PC-3 (cell line): Measurements from ENCODE around the gene MLF2. TPM values are rescaled to one million over a fixed set of nuclear protein-coding genes. Genes with fewer than 3 reads are reported as not detected.

ENCODE experiments used
- ATAC-seq: fragments of 200-7000 bp; cut with Tn5 transposase; 2 replicates; pipeline ENCODE4 v1.9.1; 2020; ENCODE audit warnings: mild to moderate bottlenecking, moderate library complexity
- BruUV-seq: library from RNA; stranded (reverse); fragments of 400-500 nt; replicated peaks from 2 replicates; lab custom pipeline; 2021; lab: Mats Ljungman, UMichigan
- CTCF ChIA-PET: fragments of 300-600 bp; sonication (Branson Sonifier 250); formaldehyde crosslinking; loops from one replicate; lab custom pipeline; 2022; ENCODE audit warnings: antibody characterized with exemption; lab: Charles Lee
- POLR2A ChIA-PET: fragments of 300-600 bp; sonication (Branson Sonifier 250); formaldehyde crosslinking; loops from one replicate; lab custom pipeline; 2022; ENCODE audit warnings: antibody characterized with exemption; ENCODE audit not compliant: unreplicated experiment; lab: Charles Lee
- DNase-seq: peaks from one replicate; pipeline ENCODE4 v3.0.0-alpha.2; 2015
- H2AFZ ChIP-seq: fragments of 300-600 bp; sonication (generic); 2 replicates; pipeline ENCODE4 v1.6.0; 2016; ENCODE audit warnings: antibody characterized with exemption, low read length
- H3F3A ChIP-seq: fragments of 300-600 bp; sonication (generic); one replicate; pipeline ENCODE4 v1.6.0; 2017; ENCODE audit warnings: antibody characterized with exemption, low read length, control low read depth, mild to moderate bottlenecking; ENCODE audit not compliant: unreplicated experiment
- H3K27ac ChIP-seq: fragments of 300-600 bp; sonication (generic); 2 replicates; pipeline ENCODE4 v1.5.1; 2016; ENCODE audit warnings: mild to moderate bottlenecking, low read length
- H3K27me3 ChIP-seq: fragments of 300-600 bp; sonication (generic); 2 replicates; pipeline ENCODE4 v1.6.1; 2016; ENCODE audit warnings: low read length, mixed read lengths
- H3K36me3 ChIP-seq: fragments of 300-600 bp; sonication (generic); 2 replicates; pipeline ENCODE4 v1.6.1; 2016; ENCODE audit warnings: low read depth, mixed run types, low read length, mixed read lengths
- H3K4me1 ChIP-seq: fragments of 300-600 bp; sonication (generic); 2 replicates; pipeline ENCODE4 v1.5.1; 2016; ENCODE audit warnings: low read length; ENCODE audit not compliant: insufficient read depth
- H3K4me2 ChIP-seq: fragments of 300-600 bp; sonication (generic); 2 replicates; pipeline ENCODE4 v1.6.0; 2016; ENCODE audit warnings: low read length
- H3K4me3 ChIP-seq: fragments of 300-600 bp; sonication (generic); 2 replicates; pipeline ENCODE4 v1.5.1; 2016; ENCODE audit warnings: mild to moderate bottlenecking, low read length, mixed read lengths
- H3K79me2 ChIP-seq: fragments of 300-600 bp; sonication (generic); 2 replicates; pipeline ENCODE4 v1.6.1; 2017; ENCODE audit warnings: low read length, mixed read lengths
- H3K9ac ChIP-seq: fragments of 300-600 bp; sonication (generic); 2 replicates; pipeline ENCODE4 v1.6.0; 2016; ENCODE audit warnings: mild to moderate bottlenecking, low read length
- H3K9me2 ChIP-seq: fragments of 300-600 bp; sonication (generic); replicated peaks from 2 replicates; pipeline ENCODE4 v1.6.1; 2016; ENCODE audit warnings: mixed run types, low read length, mixed read lengths
- H3K9me3 ChIP-seq: fragments of 300-600 bp; sonication (generic); 2 replicates; pipeline ENCODE4 v1.6.1; 2016; ENCODE audit warnings: low read length, mixed read lengths
- H4K20me1 ChIP-seq: fragments of 300-600 bp; sonication (generic); 2 replicates; pipeline ENCODE4 v1.6.1; 2016; ENCODE audit warnings: low read length, mixed read lengths
- CTCF ChIP-seq: fragments of 300-600 bp; sonication (generic); conservative IDR thresholded peaks from 2 replicates; pipeline ENCODE4 v1.5.1; 2017; ENCODE audit warnings: antibody characterized with exemption, low read depth, mild to moderate bottlenecking, low read length
- EZH2 ChIP-seq: fragments of 300-600 bp; sonication (generic); IDR thresholded peaks from one replicate; pipeline ENCODE4 v1.6.1; 2017; ENCODE audit warnings: antibody characterized with exemption, mild to moderate bottlenecking, low read length; ENCODE audit not compliant: unreplicated experiment
- EZH2phosphoT487 ChIP-seq: fragments of 300-600 bp; sonication (generic); IDR thresholded peaks from 2 replicates; pipeline ENCODE4 v1.6.1; 2018; ENCODE audit warnings: mild to moderate bottlenecking, antibody characterized with exemption, low read length, borderline replicate concordance
- intact Hi-C: fragments of 100-400 bp; cut with micrococcal nuclease; formaldehyde crosslinking; loops from 2 replicates; pipeline ENCODE4 v1.9.0; 2023
- total RNA-seq: library from RNA; depleted of rRNA; stranded (reverse); fragments of >200 nt; gene quantifications from 2 replicates; pipeline ENCODE4 v1.2.3, GENCODE V29; 2014

MLF2 gene
- total RNA-seq, 1 experiment from 2014 or later = 222 TPM

- no peaks in the 10 kb centered on the region for H3F3A ChIP-seq
- ChIA-PET POLR2A (no interaction called here), CTCF (no interaction called here)
- H3K4me2 ChIP-seq = no peak overlapping the region
- no peaks in the 10 kb centered on the region for H3K9me2 ChIP-seq
- no peaks in the 10 kb centered on the region for H3K27me3 ChIP-seq
- TF ChIP-seq EZH2 = no peak
- TF ChIP-seq CTCF = no peak
- no peak for TF ChIP-seq EZH2phosphoT487
- no peak overlapping the region for H3K9ac ChIP-seq
- no peak overlapping the region for H3K4me3 ChIP-seq
- no peak for ATAC-seq
- no peaks in the 10 kb centered on the region for H3K36me3 ChIP-seq
- no peak for DNase-seq
- intact Hi-C loops = no loop called here
- no peaks in the 10 kb centered on the region for H3K79me2 ChIP-seq
- no peak overlapping the region for H2AFZ ChIP-seq
- peaks cover 5% of the 10 kb centered on the region for H3K4me1 ChIP-seq
- H4K20me1 ChIP-seq = no peaks in the 10 kb centered on the region
- BruUV-seq = no TSS peak
- no peak overlapping the region for H3K27ac ChIP-seq
- no peaks in the 10 kb centered on the region for H3K9me3 ChIP-seq
These were observed 16.2 kb downstream of the MLF2 start for GRCh38 chr12:6736754-6737153.

- H3K4me3 ChIP-seq = no peak overlapping the region
- peak overlapping the region; percentile 21; the same call in 1 of the 2 replicates for H3K27ac ChIP-seq
- H3K9me2 ChIP-seq = no peaks in the 10 kb centered on the region
- no peak overlapping the region for H3K9ac ChIP-seq
- intact Hi-C loops = loop anchor here (1.0 kb wide), 2 partner anchors 44 to 90 kb away; no protein-coding TSS in a partner anchor
- no peaks in the 10 kb centered on the region for H3K79me2 ChIP-seq
- H3K4me1 ChIP-seq = peaks cover 5% of the 10 kb centered on the region
- POLR2A ChIA-PET = no interaction called here
- peak overlapping the region; percentile 54 for H2AFZ ChIP-seq
- no TSS peak for BruUV-seq
- no peaks in the 10 kb centered on the region for H3K9me3 ChIP-seq
- H3F3A ChIP-seq = no peaks in the 10 kb centered on the region
- peak; percentile 63 for DNase-seq
- H3K4me2 ChIP-seq = 0 out of 2 replicates have a peak overlapping the region, but pooled peaks have one; percentile 19
- no peaks in the 10 kb centered on the region for H3K27me3 ChIP-seq
- peak; percentile 99 for ATAC-seq
- peak; percentile 86 for TF ChIP-seq CTCF
- no peak for TF ChIP-seq EZH2phosphoT487
- CTCF ChIA-PET = interaction anchor here (0.5 kb wide), 2 partner anchors 17 to 19 kb away, joined by 3 to 4 read pairs; partner anchors contain the start of gene MLF2
- no peaks in the 10 kb centered on the region for H3K36me3 ChIP-seq
- H4K20me1 ChIP-seq = no peaks in the 10 kb centered on the region
These were observed 17.3 kb downstream of the MLF2 start for GRCh38 chr12:6735448-6736191.
